ENCODE results near the gene NKTR.

NKTR gene

GRCh38 chr3:42601896-42602581 lies 1.6 kb downstream of the NKTR start:
- peak overlapping the region; percentile 98 for H3K27ac ChIP-seq
- TF ChIP-seq CTCF (IDR thresholded peaks at IDR 0.05) (no peak), ZFX (IDR thresholded peaks at IDR 0.05; ENCODE audit: borderline replicate concordance) (no peak)

GRCh38 chr3:42602961-42603360 lies 2.5 kb downstream of the NKTR start:
- H3K27ac ChIP-seq: no peak overlapping the region
- TF ChIP-seq ZFX (IDR thresholded peaks at IDR 0.05; ENCODE audit: borderline replicate concordance): no peak
- no peak for TF ChIP-seq CTCF (IDR thresholded peaks at IDR 0.05)

- H3K27ac ChIP-seq: no peak overlapping the region
- TF ChIP-seq ZFX (IDR thresholded peaks at IDR 0.05; ENCODE audit: borderline replicate concordance) (no peak), CTCF (IDR thresholded peaks at IDR 0.05) (no peak)
Measured at GRCh38 chr3:42605546-42606173, 5.2 kb downstream of the NKTR start.

GRCh38 chr3:42608581-42608980 lies 8.1 kb downstream of the NKTR start:
- no peak overlapping the region for H3K27ac ChIP-seq
- TF ChIP-seq ZFX (IDR thresholded peaks at IDR 0.05; ENCODE audit: borderline replicate concordance): no peak

GRCh38 chr3:42610976-42611375 lies 10.5 kb downstream of the NKTR start:
- no peak for TF ChIP-seq CTCF (IDR thresholded peaks at IDR 0.05)
- no peak overlapping the region for H3K27ac ChIP-seq

GRCh38 chr3:42612217-42612616 lies 11.7 kb downstream of the NKTR start:
- H3K27ac ChIP-seq: no peak overlapping the region
- TF ChIP-seq ZFX (IDR thresholded peaks at IDR 0.05; ENCODE audit: borderline replicate concordance): no peak
- no peak for TF ChIP-seq CTCF (IDR thresholded peaks at IDR 0.05)

GRCh38 chr3:42612928-42613327 lies 12.4 kb downstream of the NKTR start:
- no peak for TF ChIP-seq CTCF (IDR thresholded peaks at IDR 0.05)
- no peak for TF ChIP-seq ZFX (IDR thresholded peaks at IDR 0.05; ENCODE audit: borderline replicate concordance)
- H3K27ac ChIP-seq: no peak overlapping the region
